AG09319 (cell line): ENCODE measurements around the gene LAG3.

Source experiments
- DNase-seq: peaks from one replicate; pipeline ENCODE4 v3.0.0-alpha.2; 2010; ENCODE audit warnings: low read depth; ENCODE audit errors: extremely low read depth
- TF ChIP-seq, protein P1 (sequence below): IDR thresholded peaks from 2 replicates; pipeline ENCODE4 v1.5.1; 2011; ENCODE audit warnings: low read depth, mild to moderate bottlenecking, inconsistent platforms, low read length, moderate library complexity

Gene LAG3

GRCh38 chr12:6822426-6823135 lies 50.3 kb downstream of the LAG3 start:
- TF ChIP-seq, protein P1, sequence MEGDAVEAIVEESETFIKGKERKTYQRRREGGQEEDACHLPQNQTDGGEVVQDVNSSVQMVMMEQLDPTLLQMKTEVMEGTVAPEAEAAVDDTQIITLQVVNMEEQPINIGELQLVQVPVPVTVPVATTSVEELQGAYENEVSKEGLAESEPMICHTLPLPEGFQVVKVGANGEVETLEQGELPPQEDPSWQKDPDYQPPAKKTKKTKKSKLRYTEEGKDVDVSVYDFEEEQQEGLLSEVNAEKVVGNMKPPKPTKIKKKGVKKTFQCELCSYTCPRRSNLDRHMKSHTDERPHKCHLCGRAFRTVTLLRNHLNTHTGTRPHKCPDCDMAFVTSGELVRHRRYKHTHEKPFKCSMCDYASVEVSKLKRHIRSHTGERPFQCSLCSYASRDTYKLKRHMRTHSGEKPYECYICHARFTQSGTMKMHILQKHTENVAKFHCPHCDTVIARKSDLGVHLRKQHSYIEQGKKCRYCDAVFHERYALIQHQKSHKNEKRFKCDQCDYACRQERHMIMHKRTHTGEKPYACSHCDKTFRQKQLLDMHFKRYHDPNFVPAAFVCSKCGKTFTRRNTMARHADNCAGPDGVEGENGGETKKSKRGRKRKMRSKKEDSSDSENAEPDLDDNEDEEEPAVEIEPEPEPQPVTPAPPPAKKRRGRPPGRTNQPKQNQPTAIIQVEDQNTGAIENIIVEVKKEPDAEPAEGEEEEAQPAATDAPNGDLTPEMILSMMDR = no peak
- DNase-seq = no peak

GRCh38 chr12:6823182-6824084 lies 51.1 kb downstream of the LAG3 start:
- TF ChIP-seq, protein P1 = no peak
- DNase-seq = no peak

DNA sequence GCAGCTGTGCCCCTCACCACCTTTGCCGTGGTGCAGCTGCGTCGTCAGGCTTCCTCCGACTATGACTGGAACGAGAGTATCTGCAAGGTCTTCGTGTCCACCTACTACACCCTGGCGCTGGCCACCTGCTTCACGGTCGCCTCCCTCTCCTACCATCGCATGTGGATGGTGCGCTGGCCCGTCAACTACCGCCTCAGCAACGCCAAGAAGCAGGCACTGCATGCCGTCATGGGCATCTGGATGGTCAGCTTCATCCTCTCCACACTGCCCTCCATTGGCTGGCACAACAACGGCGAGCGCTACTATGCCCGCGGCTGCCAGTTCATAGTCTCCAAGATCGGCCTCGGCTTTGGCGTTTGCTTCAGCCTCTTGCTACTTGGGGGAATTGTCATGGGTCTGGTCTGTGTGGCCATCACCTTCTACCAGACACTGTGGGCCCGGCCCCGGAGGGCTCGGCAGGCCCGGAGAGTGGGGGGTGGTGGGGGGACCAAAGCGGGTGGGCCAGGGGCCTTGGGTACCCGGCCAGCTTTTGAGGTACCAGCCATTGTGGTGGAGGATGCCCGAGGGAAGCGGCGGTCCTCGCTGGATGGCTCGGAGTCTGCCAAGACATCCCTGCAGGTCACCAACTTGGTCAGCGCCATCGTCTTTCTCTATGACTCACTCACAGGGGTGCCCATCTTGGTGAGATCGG lies 51.9 kb downstream of the LAG3 start:
- TF ChIP-seq, protein P1 = no peak
- DNase-seq = no peak

DNA sequence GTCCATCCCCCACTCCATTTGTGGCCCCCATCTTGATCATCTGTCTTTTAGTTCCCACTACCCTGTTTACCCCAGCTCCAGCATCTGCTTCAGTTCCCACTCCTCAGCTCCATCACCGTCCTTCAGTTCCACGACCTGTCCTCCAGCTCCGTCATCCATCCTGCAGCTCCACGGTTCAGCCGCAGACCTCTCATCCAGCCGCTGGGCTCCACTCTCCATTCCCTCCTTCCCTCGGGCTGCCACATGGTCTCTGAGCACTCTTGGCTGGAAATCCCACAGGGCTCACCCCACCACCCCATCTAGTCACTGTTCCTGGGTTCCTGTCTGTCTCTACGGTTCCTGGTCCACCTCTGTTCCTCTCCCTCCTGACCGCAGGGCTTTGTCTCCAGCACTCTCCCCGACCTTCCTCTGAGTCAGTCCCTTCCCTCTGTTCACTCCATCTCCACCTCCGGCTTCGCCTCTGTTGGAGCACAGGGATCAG lies 52.6 kb downstream of the LAG3 start:
- TF ChIP-seq, protein P1 = no peak
- DNase-seq = no peak

DNA sequence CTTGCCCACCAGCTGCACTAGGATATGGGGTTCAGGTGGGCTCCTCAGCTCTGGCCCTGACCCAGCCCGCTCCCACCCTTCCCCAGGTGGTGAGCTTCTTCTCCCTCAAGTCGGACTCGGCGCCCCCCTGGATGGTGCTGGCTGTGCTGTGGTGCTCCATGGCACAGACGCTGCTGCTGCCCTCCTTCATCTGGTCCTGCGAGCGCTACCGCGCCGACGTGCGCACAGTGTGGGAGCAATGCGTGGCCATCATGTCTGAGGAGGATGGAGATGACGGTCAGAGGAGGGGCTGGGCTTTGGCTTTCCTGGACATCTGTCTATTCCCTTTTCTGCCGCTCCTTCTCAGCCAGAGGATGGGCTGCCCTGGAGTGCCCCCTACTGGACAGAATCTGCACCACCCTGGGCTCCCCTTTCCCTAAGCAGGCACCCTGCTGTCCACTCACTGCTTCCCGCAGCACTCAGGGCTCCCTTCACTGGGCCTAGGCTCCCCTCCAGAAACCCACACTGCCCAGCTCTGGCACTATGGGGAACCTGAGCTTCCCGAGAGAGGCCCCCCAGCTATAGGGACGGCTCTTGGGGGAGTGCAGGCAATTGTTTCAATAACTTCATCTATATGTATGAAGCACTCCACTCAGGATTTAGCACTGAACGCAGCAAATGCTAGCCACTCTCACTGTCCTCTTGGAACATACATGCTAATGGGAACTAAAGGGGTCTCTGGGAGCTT lies 53.2 kb downstream of the LAG3 start:
- peak; percentile 60 for DNase-seq
- TF ChIP-seq, protein P1 = peak; percentile 94

DNA sequence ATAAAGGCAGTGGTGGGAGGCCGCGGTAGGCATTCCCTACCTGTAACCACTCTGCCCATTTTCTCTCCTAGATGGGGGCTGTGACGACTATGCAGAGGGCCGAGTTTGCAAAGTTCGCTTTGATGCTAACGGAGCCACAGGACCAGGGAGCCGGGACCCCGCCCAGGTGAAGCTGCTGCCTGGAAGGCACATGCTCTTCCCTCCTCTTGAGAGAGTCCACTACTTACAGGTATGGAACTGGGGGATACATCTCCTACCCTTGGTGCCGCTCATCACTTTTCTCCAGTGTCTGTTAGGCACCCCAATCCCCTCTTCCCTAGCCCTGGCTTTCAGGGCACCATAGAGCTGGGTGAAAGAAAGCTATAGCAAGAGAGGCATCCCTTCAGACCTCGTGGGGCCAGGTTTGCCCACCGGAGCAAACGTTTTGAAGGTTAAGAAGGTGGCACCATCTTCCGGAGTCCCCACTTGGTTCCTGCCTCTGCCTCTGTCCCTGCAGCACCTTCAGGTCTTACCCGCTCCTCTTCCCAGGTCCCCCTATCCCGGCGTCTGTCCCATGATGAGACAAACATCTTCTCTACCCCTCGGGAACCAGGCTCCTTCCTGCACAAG lies 53.9 kb downstream of the LAG3 start:
- TF ChIP-seq, protein P1 = no peak
- no peak for DNase-seq
